Stimulated activated memory B cell treated with anti-CD40 and anti-IgM and Interleukin-4, amounts not matched to agents 10 μg/mL and 1 μg/mL and 100 μg/mL, for 72 hours (primary cell): ENCODE measurements around the gene TRAPPC3L.

Experiments
- ATAC-seq: fragments of 150-1000 bp; cut with Tn5 transposase; 2 replicates; pipeline ENCODE4 v1.10.0; 2021
- H3K27ac Mint-ChIP-seq: one replicate; pipeline ENCODE4 v1.8.0; 2022; ENCODE audit warnings: mild to moderate bottlenecking, mixed read lengths
- H3K27me3 Mint-ChIP-seq: one replicate; pipeline ENCODE4 v1.8.0; 2022; ENCODE audit warnings: mixed read lengths
- H3K36me3 Mint-ChIP-seq: one replicate; pipeline ENCODE4 v1.8.0; 2022; ENCODE audit warnings: mixed read lengths
- H3K4me1 Mint-ChIP-seq: one replicate; pipeline ENCODE4 v1.8.0; 2022; ENCODE audit warnings: mixed read lengths
- H3K4me3 Mint-ChIP-seq: one replicate; pipeline ENCODE4 v1.8.0; 2022; ENCODE audit warnings: mild to moderate bottlenecking, moderate library complexity, mixed read lengths
- H3K9me3 Mint-ChIP-seq: one replicate; pipeline ENCODE4 v1.8.0; 2022; ENCODE audit warnings: mixed read lengths

Gene TRAPPC3L

DNA sequence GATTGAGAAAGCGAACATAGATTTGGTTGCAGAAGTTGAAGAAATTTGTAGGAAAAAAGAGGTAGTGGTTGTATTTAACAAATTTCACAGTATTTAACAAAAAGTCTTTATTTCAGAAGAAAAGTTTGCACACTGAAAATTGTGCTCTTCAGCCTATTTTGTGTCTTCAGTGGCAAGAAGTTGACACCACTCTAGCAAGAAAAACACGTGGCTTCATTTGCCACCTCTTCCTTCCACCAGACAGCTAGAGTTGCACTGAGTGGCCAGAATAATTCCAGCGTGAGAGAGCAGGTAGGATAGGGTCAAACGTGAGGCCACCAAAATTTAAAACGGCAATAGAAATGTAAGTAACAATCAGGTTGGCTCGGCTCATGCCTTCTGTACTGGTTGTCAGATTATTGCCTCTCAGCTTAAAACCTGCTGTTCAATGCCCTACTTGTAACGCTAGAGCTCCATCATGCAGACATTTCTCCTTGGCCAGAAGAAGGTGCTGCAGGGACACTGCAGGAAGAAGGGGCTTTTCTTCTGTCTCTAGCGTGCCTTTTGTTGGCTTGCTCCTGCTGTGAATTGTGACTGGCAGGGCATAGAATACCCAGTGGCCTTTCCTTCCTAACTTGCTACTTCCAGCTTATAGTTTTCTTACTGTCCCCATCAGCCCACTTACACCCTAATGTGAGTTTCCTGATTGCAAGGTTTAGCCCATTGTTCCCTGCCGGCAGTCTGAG lies 12.1 kb downstream of the TRAPPC3L start:
- no peak overlapping the region for H3K27ac Mint-ChIP-seq
- H3K4me1 Mint-ChIP-seq, result peaks cover 6% of the 10 kb centered on the region
- no peak for ATAC-seq
- no peaks in the 10 kb centered on the region for H3K36me3 Mint-ChIP-seq
- H3K27me3 Mint-ChIP-seq, result no peaks in the 10 kb centered on the region
- H3K4me3 Mint-ChIP-seq, result no peak overlapping the region
- H3K9me3 Mint-ChIP-seq, result no peaks in the 10 kb centered on the region

DNA sequence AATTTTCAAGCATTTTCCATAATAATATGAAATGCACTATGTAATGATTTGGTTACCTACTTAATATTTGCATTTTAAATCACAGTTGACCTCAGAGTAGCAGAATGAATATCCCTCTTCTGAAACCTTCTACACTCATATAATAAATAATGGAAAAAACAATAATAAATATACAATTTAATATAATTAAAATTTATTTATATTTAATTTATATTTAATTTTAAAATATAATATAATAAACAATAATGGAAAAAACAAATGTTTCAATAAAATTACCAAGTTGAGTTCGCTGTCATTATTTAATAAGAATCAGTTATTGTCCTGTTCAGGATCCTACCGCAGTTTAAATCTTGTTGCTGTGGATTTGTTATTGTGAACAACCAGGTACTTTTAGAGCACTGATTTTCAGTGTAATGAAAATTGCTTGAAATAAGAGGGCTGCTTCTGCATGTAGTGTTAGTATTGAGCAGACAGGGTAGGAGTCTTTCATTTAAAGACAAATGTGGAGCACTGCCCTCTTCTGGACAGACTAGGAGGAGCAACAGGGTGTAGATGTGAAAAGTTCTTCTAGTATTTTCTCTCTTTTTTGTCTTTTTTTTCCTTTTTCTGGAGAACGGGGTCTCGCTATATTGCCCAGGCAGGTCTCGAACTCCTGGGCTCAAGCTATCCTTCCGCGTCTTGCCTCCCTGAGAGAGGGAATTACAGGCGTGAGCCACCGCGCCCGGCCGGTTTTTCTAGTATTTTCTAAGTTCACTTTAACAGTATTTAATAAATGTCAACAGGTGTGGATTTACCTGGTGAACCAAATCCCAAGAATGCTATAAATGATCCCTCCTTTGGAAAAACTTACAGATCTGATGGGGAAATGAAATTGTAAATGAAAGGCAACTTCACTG lies 13.6 kb downstream of the TRAPPC3L start:
- peak; percentile 85 for ATAC-seq
- Mint-ChIP-seq H3K27ac (no peak overlapping the region), H3K4me3 (no peak overlapping the region), H3K36me3 (no peaks in the 10 kb centered on the region), H3K9me3 (no peaks in the 10 kb centered on the region), H3K27me3 (no peaks in the 10 kb centered on the region), H3K4me1 (peaks cover 6% of the 10 kb centered on the region)

DNA sequence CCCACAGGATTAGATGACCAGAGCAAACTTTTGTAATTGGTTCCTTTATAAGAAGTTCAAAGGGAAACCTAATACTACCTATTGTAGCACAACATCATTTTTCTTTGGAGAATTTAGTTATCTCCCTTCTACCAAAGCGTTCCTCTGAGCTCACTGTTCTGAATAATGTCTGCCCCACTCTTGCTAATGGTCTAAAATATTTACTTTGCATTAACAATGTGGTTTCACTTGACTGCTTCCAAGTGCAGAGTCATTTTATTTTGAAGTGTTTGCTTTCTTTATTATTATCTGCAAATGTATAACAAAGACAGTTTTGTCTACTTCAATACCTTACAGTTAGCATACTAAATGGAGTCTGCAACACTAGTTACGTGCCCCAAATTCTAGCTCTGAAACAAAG lies 15.0 kb downstream of the TRAPPC3L start:
- no peaks in the 10 kb centered on the region for H3K9me3 Mint-ChIP-seq
- H3K27me3 Mint-ChIP-seq, result no peaks in the 10 kb centered on the region
- H3K36me3 Mint-ChIP-seq, result no peaks in the 10 kb centered on the region
- no peak for ATAC-seq
- H3K4me3 Mint-ChIP-seq, result no peak overlapping the region
- peaks cover 6% of the 10 kb centered on the region for H3K4me1 Mint-ChIP-seq
- H3K27ac Mint-ChIP-seq, result no peak overlapping the region

DNA sequence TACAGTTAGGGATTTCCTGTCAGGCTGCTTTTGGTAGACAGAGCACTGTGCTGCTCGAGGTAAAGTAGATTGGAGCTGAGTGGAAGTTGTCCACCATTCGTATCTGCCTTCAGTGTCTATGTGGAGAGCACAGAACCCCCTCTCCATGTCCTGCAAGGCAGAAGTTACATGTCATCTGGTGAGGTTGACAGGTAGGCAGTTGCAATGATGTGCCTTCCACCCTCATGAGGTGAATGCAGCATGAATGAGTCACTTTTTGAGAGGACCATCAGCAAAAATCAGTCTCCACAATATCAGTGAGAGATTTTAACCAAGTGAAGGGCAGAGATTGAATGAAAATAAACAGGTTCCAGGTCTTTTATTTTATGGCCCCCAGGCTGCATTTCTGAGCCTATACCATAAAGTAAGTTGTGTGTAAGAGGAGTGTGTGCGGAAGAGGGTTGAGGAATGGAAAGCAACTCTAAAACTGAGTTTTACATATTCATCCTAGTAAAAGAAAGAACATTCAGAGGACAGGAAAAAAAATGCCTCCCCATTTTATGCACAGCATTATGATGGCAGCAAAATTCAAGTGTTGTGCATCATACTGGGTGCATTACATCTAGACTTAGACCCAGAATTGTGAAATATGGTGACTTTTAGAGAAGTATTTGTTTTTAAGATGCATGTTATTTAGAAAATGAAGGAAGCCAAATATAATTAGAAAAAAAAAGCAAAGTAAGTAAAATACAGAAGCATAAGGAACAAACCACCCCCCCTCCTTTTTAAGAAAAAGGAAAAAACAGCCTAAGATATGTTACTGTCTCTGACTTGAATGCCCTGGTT lies 15.8 kb downstream of the TRAPPC3L start:
- H3K4me3 Mint-ChIP-seq, result no peak overlapping the region
- no peak overlapping the region for H3K27ac Mint-ChIP-seq
- H3K4me1 Mint-ChIP-seq, result peaks cover 6% of the 10 kb centered on the region
- no peaks in the 10 kb centered on the region for H3K36me3 Mint-ChIP-seq
- no peak for ATAC-seq
- no peaks in the 10 kb centered on the region for H3K27me3 Mint-ChIP-seq
- no peaks in the 10 kb centered on the region for H3K9me3 Mint-ChIP-seq

DNA sequence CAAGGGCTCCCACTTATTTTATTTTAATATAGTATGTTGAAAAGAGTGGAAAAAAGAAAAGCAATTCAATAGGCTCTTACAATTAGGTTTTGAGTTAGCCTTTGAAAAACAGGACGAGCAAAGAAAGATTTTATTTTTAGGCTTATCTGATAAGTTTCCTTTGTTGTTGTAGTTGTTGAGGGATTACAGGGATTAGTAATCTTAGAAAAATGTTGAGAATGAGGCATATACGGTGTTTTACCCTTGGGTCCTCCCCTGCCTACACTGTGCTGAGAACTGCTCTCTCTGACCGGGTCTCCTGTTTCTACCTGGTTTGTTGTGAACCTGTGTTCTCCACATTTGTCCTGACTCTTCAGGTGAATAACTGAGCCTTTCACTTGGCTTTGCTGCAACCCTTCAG lies 16.7 kb downstream of the TRAPPC3L start:
- no peaks in the 10 kb centered on the region for H3K27me3 Mint-ChIP-seq
- H3K36me3 Mint-ChIP-seq, result no peaks in the 10 kb centered on the region
- H3K4me1 Mint-ChIP-seq, result peaks cover 6% of the 10 kb centered on the region
- H3K4me3 Mint-ChIP-seq, result no peak overlapping the region
- H3K9me3 Mint-ChIP-seq, result no peaks in the 10 kb centered on the region
- ATAC-seq, result no peak
- H3K27ac Mint-ChIP-seq, result no peak overlapping the region

DNA sequence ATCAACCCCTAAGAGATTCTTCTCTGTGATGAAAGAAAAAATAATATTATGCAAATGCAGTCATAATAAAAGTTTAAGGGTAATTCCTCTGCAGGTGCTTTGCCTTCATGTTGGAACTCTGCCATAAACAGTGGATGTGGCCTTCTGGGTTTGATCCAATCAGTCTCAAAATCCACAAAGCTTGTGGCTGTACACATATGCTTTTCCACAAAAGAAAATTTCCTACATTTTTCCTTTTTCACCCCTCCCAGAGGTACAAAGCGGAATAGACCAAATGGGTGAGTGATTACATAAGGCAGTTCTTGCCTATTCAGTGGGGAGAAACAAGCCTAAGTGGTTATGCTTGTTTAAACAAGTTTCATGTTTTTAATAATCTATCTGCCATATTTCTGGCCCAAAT lies 17.4 kb downstream of the TRAPPC3L start:
- Mint-ChIP-seq H3K27me3 (no peaks in the 10 kb centered on the region), H3K27ac (no peak overlapping the region), H3K36me3 (no peaks in the 10 kb centered on the region), H3K4me1 (peaks cover 6% of the 10 kb centered on the region), H3K9me3 (no peaks in the 10 kb centered on the region), H3K4me3 (no peak overlapping the region)
- ATAC-seq, result no peak

DNA sequence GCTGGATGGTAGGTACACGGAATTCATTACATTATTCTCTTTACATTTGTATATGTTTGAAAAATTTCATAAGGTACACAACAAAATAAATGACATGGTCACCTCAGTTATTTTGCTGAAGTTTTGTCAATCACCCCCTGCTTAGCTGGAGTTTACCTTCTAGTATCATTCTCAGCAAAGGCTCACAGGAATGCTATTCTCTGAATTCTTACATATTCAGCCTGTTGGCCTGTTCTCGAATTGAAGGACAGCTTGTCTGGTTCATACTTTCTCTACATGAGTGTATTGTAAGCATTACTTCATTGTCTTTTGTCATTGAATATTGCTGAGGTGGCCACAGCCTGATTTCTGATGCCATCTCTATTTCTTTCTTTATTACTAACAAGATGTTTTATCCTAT lies 21.2 kb downstream of the TRAPPC3L start:
- Mint-ChIP-seq H3K27me3 (no peaks in the 10 kb centered on the region), H3K9me3 (no peaks in the 10 kb centered on the region), H3K4me1 (no peaks in the 10 kb centered on the region), H3K36me3 (no peaks in the 10 kb centered on the region), H3K27ac (no peak overlapping the region), H3K4me3 (no peak overlapping the region)
- ATAC-seq, result no peak

DNA sequence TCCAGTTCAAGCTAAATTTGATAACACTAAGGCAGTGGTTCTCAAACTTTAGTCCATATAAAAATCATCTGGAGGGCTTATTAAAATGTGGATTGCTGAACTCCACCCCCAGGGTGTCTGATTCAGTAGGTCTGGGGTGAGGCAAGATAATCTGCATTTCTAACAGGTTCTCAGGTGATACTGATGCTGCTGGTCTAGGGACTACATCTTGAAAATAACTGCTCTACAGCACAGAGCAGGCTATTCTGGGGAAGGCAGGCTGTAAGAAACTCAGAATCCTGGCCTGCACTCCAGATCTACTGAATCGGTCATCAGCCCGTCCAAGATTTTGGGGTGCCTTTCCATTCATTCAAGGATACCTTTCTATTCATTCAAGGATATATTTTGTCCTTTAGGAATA lies 22.6 kb downstream of the TRAPPC3L start:
- Mint-ChIP-seq H3K4me3 (no peak overlapping the region), H3K27me3 (peaks cover 9% of the 10 kb centered on the region), H3K27ac (no peak overlapping the region), H3K36me3 (no peaks in the 10 kb centered on the region), H3K4me1 (no peaks in the 10 kb centered on the region), H3K9me3 (no peaks in the 10 kb centered on the region)
- no peak for ATAC-seq

DNA sequence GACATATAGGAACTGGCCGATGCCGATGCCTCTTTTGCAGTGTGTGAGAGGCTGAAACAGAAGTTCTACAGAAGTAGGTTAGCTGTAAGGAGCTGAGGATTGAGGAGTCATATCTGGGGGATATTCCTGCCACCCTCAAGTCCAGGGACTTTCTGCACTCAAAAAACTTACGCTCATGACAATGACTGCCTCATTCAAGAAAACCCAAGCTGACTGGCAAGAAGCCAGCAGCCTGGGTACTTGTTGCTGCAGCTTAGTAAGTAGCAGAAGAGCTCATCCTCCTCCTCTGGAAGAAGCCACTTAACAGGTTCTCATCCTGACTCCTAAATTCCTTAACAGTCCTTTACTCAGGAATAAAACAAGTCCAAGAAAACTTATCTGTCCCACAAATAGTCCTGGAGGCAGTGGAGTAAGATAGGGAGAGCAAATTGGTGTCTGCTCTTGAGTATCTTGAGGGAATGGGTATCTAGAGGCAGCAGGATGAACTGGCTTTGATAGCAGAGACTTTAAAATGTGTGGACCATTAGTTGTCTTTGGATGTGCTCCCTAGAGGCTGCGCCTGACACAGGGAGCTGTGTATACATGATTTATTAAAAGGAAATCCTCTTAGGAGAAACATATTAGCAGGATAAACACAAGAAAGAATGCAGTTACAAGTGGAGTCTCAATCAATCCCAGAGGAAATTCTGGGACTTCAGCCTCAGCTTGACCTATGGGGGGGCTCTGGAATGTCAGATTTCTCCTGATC lies 26.7 kb downstream of the TRAPPC3L start:
- Mint-ChIP-seq H3K27me3 (peaks cover 11% of the 10 kb centered on the region), H3K36me3 (no peaks in the 10 kb centered on the region), H3K4me3 (no peak overlapping the region), H3K9me3 (no peaks in the 10 kb centered on the region), H3K4me1 (peaks cover 5% of the 10 kb centered on the region), H3K27ac (no peak overlapping the region)
- ATAC-seq, result no peak

DNA sequence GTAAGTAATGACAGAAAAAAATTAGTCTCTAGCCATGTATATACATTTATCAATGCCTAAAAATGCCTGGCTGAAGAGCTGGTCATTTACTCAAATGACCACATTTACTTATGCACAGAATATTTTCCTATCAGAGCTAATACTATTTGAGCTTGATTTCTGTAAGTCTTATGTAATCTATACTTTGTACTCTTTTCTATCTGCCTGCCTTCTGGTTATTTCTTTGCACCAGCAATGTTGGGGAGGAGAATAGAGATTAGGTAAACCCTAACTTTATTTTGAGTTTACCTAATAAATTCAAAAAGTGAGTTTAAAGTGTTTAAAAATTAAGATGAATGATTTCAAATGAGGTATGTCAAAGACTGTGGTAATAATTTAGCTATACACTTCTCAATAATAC lies 30.3 kb downstream of the TRAPPC3L start:
- peaks cover 19% of the 10 kb centered on the region for H3K4me1 Mint-ChIP-seq
- H3K27ac Mint-ChIP-seq, result no peak overlapping the region
- no peak for ATAC-seq
- no peaks in the 10 kb centered on the region for H3K9me3 Mint-ChIP-seq
- H3K4me3 Mint-ChIP-seq, result no peak overlapping the region
- peaks cover 11% of the 10 kb centered on the region for H3K27me3 Mint-ChIP-seq
- no peaks in the 10 kb centered on the region for H3K36me3 Mint-ChIP-seq

DNA sequence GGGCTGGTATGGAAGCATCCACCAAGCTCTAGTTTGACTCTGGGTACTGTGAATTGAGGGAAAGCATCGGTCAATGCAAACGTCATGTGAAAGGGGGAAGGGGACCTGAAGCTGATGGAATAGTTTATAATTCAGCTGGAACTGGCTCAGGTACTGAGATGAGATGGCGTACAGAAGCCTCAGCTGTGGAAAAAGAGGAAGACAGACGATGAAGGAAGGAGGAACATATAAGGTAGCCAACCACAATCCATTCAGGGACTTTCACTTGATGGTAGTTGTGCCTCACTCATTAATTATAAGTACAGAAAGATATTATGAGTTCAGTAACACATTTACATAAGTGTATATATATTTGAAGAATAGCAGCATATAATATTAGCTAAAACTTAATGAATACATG lies 31.4 kb downstream of the TRAPPC3L start:
- peaks cover 11% of the 10 kb centered on the region for H3K27me3 Mint-ChIP-seq
- H3K27ac Mint-ChIP-seq, result no peak overlapping the region
- no peak overlapping the region for H3K4me3 Mint-ChIP-seq
- H3K4me1 Mint-ChIP-seq, result peaks cover 19% of the 10 kb centered on the region
- ATAC-seq, result no peak
- no peaks in the 10 kb centered on the region for H3K36me3 Mint-ChIP-seq
- no peaks in the 10 kb centered on the region for H3K9me3 Mint-ChIP-seq

DNA sequence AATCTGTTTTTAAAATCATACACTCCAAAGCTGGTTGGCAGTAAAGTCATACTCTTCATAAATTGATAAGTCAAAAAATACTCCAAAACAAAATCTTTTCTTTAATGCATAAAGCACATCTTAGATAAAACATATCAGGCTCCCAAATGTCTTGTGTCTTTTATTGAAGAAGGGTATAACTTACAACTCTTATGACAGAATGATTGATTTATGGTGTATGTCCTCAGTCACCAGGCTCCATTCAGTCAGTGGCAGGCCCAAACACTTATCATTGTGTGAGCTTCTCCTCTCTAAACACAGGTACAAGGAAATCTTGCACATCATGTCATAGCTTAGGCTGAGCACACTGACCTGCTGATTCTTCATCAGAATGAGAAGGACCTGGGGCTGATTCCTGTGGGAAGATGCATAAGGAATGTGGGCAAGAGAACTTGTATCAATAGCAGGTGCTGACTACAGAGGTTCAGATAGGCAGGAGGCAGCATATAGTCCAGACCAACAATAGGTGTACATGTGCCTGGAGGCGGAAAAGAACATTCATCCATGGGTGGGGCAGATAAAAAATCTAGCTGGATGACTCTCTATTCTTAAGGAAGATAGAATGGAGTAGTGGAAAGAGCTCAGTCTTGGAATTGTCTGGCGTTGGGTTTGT lies 32.1 kb downstream of the TRAPPC3L start:
- H3K4me3 Mint-ChIP-seq, result no peak overlapping the region
- peaks cover 7% of the 10 kb centered on the region for H3K27me3 Mint-ChIP-seq
- no peaks in the 10 kb centered on the region for H3K36me3 Mint-ChIP-seq
- H3K9me3 Mint-ChIP-seq, result no peaks in the 10 kb centered on the region
- no peak overlapping the region for H3K27ac Mint-ChIP-seq
- no peak for ATAC-seq
- H3K4me1 Mint-ChIP-seq, result peaks cover 19% of the 10 kb centered on the region

DNA sequence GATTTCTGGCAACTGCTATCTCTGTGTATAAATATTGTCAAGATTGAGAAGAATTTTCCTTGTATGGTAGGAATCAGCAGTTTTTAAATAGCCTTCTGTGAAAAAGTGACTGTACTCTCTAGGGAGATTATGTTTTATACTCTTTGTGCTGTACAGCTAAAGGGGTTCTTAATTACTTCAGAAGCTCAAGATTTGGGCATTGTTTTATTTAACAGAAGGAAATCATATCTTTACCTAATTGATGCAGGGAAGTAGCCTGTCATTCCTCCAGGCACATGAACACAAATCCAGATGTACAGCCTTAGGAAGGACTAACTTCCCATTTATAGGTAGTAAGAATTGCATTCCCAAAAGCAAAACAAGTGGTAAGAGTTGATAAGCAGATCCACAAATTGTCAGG lies 32.8 kb downstream of the TRAPPC3L start:
- Mint-ChIP-seq H3K27me3 (peaks cover under 1% of the 10 kb centered on the region), H3K4me3 (no peak overlapping the region), H3K9me3 (no peaks in the 10 kb centered on the region), H3K36me3 (no peaks in the 10 kb centered on the region), H3K27ac (no peak overlapping the region), H3K4me1 (peaks cover 19% of the 10 kb centered on the region)
- no peak for ATAC-seq

DNA sequence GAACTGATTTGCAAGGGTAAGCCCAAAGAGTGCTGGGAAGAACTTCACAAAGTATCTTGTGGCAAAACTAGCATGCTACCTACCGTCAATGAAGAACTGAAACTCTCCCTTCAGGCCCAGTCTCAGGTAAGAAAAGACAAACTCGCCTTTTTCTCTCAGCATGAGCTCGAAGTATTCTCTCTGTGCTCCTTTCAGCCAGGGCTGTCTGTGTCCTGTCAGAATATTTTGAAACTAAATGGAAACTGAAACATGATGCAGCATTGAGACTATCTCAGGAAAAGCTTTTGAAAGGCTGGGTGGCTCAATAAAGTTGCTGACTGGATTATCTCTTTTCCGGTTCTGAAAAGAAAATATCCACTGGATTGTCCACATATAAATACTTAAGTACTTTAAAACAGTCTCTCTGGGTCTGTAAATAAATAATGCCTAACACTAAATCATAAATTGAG lies 33.3 kb downstream of the TRAPPC3L start:
- H3K4me1 Mint-ChIP-seq, result peaks cover 19% of the 10 kb centered on the region
- no peak overlapping the region for H3K27ac Mint-ChIP-seq
- no peaks in the 10 kb centered on the region for H3K9me3 Mint-ChIP-seq
- H3K27me3 Mint-ChIP-seq, result no peaks in the 10 kb centered on the region
- no peaks in the 10 kb centered on the region for H3K36me3 Mint-ChIP-seq
- no peak overlapping the region for H3K4me3 Mint-ChIP-seq
- ATAC-seq, result peak; percentile 65
